SK-N-DZ (cell line): ENCODE results near the gene ELL.

ENCODE experiments used
- DNase-seq: peaks from one replicate; pipeline ENCODE4 v3.0.0-alpha.2; 2015; ENCODE audit warnings: low spot score

Gene ELL

DNA sequence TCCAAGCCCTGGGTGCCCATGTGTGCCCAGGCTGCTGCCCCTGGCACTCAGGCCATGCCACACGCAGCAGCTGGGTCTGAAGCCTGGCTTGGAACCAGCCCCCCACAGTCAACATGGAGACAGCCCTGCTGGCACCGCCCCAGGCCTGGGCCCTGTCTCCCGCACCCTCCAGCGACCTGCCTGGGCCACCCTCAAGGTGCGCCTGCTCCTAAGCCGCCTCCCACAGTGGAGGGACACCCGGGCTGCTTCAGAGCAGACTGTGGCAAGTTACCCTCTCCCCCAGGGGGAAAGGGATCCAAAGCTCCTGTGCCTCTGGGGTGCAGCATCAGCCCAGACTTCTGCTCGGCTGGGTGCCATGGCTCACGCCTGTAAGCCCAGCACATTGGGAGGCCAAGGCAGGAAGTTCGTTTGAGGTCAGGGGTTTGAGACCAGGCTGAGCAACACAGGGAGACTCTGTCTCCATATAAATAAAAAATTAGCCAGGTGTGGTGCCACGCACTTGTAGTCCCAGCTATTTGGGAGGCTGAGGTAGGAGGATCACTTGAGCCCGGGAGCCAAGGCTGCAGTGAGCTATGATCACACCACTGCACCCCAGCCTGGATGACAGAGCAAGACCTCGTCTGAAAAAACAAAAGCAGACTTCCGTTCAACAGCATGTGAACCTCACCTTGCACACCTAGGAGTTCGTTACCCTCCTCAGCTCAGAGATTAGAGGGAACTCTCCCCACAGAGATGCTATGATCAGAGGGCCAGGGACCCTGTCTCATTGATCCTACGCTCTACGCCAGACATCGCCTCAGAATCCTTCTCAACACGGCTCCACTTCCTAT is 15.6 kb downstream of the ELL start:
- no peak for DNase-seq

DNA sequence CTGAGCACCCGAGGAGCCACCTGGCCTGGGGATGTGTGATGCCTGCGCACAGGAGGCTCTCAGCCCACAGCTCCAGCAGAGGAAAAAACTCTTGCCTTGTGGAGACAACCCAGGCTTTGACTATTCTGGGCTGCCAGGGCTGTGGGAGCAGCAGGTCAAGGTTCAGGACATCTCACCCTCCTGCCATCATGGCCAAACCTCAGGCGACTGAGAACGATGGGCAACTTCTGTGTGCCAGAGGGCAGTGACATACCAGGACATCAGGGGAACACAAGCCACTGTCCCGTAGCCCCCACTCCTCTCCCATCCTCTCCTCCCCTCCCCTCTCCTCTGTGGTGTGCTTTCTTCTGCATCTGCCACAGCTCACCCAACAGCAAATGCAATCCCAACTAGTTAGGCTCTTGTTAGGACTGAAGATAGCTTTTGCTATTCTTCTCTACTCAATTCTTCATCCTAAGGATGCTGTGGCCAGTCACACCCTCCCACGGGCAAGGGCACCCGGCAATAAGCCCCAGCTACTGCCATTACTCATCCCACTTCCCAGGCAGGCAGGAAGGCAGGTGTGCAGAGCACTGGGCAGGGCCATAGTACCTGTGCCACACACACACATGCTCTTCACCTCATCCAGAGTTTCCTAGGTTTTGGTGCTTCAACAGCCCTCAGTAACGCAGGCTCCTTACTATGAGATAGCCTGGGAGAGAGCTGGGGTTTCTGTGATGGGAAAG is 16.8 kb downstream of the ELL start:
- DNase-seq: no peak

DNA sequence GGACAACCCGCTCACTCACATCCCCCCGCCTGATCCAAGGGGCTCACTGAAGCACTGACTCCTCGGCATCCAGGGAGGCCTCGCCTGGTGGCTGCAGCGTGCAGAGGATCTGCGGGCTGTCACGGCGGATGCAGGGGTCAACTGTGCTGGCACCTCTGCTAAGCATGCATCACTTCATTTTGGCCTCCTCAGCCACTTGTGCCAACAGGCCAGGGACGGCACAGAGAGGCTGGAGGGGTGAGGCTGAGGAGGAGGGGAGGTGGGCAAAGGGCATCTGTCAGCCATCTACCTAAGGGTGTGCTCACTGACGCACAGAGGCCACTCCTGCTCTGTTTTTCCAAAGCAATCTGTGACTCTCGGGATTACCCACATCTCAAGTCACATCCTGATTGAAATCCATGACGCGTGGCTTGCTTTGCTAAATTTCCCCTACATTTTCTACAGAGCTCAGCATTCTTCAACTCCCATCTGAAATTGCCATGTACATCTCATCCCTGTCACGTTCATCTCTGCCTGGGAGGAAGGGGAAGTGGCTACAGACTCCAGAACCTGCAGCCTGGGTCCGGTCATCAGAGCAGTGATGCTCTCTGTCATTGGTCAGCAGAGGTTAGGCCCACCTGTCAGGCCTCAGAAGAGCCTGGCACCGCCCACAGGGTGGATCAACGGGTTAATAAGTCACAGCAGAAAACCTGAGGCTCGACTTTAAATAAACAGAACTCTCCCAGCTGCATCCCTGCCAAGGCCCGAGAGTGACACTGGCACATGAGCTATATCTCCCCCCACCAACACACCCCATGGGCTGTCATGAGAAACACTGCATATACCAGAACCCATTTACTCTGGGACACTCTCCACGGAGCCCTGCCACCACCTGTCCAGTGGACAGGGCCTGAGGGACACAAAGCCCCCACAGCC is 17.6 kb downstream of the ELL start:
- no peak for DNase-seq

DNA sequence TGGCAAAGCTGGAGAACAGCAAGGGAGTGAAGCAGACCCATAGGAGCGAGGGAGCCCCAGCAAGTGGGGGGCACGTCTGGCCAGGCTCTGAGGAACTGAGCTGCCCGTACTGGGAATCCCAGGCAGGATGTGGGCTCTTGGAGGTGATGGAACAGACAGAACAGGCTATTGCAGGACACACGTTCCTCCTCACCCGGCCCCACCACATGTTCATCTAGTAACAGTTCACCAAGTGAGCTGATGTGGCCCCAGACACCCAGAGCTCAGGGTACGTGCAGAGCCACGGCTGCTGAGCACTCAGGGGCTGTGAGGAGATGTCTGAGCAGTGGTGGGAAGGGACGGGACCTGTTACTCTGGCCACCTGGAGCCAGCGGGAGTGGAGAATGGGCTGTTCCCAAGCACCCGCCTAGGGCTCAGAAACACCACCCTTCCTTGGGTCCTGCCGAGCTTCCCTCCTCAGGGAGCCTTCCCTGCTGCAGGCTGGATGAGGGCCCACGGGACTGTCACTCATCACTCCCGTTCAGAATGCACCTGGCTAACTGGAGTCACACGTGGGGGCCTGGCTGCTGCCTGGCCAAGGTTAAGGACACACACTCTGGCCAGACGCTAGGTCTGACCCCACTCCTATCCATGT is 18.4 kb downstream of the ELL start:
- DNase-seq: no peak

DNA sequence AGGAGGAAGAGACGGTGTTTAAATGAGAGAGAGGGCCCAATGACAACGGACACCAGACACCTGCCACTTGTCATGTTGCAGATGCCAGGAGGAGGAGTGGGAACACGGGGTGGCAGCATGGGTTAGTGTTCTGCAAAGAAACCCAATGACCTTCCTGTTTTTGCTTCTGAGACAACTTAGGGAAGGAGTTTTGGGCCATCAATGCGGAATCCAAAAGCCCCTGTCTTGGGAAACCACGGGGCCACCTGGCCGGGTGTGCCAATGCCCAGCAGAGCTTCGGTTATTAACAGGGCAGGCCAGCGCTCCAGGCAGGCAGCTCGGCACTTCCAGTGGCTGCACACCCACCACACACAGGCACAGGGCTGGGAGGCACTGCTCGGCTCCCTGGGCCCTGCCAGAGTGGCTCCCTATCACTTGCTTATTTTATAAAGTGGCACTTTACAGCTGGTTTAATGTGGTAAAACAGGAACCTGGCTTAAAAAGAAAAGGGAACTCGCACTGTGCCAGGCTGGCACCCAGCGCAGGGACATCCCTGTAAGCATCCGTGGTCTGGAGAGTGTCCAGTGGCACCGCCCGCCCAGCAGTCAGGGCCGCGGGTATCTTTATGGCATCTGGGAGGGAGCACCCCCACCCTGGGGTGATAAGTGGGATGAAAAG is 19.1 kb downstream of the ELL start:
- DNase-seq: no peak

DNA sequence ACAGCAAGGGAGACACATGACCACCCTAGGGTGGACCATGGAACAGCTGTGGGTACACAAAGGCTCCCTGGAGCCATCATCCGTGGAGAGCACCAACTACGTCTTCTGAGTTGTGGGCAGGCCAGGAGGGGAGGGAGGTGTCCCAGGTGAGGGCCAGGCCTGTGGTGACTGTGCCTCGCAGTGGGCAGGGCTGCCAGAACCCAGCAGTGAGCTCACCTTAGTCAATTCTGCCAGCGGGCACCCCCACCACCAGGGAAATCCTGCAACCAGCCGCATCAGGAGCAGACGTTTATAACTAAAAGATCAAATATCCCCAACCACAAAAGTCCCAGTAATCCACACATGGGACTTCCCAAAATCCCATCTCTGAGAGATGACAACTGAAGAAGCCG is 19.6 kb downstream of the ELL start:
- DNase-seq: no peak

DNA sequence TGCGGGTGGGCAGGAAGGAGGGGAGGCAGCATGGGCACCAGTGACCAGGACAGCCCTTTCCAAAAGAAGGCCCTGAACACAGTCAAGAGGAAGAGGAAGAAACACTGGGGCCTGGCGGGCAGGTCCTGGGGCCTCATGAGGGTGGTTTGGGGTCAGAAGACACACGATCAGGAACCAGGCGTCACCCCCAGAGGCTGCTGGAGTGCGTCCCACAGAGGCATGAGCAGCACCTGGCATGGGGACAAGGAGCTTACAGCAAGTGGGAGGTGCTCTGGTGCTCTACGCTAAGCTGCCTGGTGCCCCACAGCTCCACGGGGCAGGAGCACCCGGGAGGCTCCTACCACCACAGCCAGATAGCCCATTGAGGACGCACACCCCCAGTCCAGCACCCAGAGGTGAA is 20.0 kb downstream of the ELL start:
- DNase-seq: no peak

DNA sequence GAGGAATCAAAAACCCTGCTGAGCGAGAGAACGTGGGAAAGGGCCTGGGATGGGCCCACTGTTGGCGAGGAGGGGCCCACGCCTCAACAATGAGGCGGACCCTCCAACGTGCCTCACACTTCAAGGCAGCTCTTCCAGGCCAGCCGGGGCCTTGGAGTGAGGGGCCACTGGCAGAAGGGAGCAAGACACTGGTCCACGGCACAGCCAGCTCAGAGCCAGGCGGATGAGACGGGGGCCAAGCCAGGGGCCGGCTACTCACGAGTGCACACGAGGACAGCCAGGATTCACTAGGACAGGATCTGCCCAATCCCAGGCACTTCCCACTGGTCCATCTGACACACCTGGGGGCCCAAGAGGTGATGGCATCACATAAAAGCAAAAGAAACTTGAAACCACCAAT is 20.5 kb downstream of the ELL start:
- no peak for DNase-seq

DNA sequence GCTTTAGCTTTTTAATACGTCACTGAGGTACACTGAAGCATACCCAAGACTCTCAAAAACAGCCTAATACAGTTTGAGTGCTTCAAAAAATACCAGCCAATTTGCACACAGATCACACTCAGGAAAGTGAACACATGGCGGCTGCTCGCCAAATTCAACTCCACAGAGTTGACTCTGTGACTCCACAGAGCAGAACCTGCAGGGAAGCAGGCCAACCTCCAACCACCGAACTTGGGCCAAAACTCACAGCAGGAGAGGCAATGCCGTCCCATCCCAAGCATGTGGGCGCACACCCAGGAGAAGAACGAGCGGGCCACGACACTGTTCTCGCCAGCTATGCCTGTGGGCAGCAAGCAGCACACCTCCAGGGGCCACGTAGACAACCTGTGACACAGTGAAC is 21.1 kb downstream of the ELL start:
- DNase-seq: no peak

DNA sequence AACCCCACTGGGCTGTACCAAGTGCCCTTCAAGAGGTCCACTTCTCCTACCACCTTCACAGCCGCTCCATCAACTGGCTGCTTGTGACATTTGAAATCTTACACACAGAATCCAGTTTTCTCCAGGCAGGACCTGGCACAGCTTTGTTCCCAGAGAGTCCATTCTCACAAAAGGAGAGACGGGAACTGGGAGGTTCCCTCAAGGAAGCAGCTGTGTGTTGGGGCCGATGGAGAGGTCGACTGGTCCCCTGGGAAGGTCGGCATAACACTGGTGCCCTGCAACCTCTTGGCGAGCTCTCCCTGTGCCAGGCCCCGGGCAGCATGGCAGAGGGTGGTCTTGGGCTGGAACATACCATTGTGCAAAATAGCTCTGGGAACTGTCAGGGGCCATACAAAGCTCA is 21.5 kb downstream of the ELL start:
- no peak for DNase-seq

DNA sequence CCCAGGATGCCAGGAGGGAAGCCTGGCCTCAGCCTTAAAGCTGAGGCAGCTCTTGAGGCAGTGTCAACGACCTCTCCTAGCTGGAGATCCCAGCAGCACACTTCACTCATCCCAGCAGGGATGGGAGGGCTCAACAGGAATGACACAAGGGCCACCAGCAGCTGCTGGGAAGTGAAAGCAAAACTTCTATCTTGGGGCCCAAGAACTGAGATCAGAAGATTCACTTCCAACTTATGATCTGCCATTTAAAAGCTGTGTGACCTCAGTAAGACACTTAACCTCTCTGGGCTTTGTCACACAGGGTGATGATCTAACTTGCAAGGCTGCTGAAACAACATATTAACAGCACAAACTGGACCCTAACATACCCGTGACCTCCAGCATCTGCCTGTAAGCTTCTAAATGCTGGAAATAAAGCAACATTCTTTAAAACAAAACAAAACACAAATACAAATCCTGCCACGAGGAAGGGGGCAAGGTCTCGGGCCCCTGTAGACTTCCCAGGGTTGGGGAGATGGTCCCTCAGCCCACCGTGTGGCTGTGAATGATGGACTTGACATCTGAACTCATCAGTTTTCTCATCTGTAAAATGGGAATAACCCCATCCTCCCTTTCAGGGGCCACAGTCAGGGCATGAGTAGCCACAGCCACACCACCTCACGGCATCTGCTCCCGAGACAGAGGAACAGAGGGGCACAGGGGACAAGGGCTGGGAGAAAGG is 22.7 kb downstream of the ELL start:
- no peak for DNase-seq

DNA sequence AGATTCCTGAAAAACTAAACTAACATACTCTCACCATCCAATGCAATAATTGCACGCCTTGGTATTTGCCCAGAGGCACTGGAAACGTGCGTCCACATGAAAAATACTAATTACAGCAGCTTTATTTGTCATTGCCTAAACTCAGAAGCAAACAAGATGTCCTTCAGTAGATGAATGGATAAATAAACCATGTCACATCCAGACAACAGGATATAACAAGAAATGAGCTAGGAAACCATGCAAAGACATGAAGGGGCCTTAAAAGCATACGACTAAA is 25.0 kb downstream of the ELL start:
- DNase-seq: no peak

DNA sequence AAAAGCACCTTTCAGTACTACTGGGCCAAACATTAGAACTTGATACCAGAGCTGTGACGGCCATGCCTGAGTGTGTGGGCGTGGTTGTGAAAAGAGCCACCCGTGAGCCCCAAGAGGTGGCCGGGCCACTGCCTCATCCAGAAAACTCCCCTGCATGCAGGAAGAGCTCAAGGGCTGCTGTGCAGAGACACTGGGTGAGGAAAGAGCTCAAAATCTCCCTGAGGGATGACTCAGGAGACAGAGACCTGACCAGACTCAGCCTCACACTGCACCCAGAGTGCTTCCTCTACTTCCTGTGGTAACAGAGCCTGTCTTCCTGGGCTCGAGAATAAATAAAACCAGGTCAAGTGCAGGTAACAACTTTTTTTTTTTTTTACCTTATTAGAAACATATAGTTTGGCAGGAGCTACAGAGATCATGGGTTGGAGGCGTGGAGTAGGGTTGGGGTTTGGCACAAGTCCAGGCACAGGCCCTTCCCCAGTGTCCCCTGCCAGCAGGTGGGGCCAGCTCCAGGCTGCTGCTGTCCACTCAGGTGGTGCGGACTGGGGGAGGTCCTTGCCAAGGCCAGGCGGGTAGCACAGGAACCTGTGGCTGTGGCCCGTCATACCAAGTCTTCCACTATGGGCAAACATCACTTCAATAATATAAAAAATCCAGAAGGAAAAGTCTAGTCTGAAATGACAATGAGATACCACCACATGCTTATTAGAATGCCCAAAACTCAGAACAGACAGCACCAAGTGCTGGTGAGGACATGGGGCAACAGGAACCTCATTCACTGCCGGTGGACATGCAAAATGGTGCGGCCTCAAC is 25.5 kb downstream of the ELL start:
- DNase-seq: no peak

DNA sequence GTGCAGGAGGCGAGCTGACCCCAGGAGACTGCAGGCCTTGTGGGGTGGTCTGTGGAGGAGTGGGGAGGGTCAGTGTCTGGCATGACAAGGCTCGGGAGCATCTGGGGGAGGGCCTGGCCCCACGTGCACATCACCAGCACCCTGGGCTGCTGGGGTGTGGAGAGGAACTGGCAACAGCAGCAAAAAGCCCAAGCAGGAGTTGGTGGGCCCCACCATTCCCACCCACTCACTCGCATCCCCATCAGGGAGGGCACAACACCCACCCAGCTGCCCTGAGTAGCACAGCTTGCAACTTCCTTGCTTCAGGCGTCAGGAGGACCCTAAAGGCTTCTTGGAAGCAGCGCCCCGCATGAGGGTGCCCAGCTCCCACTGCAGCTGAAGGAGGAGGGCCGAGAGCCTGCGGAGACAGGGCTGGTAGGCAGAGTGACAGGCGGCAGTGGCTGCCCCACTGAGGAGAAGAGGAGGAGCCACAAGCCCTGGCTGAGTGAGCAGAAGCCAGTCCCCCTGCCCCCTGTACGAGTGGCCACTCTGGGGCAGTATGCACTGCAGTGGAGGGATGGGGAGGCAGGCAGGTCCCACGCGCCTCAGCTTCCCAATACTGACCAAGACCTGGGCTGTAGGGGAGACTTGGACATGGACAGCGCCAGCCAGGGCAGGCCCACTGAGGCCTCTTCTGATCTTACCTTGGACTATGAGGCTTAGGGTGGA is 26.5 kb downstream of the ELL start:
- no peak for DNase-seq

DNA sequence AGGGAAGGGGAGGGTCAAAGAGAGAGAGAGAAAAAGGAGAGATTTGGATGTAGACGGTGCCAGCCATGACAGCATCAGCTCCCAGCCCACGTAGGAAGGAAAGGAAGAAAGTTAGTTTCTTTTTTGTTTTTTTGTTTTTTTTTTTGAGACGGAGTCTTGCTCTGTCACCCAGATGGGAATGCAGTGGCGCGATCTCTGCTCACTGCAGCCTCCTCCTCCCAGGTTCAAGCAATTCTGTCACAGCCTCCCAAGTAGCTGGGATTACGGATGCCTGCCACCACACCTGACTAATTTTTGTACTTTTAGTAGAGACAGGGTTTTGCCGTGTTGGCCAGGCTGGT is 27.6 kb downstream of the ELL start:
- no peak for DNase-seq

DNA sequence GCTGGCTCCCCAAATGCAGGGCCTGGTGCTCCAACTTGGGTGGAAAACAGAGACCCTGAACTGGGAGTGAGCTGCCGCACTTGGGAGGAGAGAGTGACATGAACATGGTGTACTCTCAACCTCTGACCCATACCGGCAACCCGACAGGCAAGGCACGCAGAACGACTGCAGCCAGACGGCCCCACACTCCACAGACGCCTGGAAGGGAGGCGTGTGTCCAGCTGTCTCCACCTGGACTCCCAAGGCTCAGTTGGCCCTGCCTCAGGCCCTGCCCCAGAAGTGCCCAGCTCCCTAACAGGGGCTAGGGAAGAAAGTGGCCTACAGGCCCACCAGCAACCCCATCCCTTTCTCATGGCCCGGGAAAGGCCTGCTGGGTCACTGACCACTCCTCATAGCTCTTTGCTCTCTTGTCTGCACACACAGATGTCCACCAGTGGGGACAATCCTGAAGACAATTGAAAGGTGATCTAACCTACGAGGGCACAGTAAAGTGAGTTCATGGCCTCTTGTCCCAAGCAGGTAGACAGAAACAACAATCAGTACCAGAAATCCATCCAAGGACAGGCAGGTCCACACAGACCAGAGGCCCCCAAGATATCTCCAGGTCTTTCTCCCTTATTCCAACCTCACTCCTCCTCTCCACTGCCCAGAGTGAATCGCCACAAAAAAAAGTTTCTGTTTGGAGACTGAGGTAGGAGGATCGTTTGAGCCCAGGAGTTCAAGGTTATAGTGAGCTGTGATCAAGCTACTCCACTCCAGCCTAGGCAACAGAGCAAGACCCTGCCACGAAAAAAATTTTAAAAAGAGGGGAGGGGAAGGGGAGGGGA is 28.2 kb downstream of the ELL start:
- DNase-seq: no peak

DNA sequence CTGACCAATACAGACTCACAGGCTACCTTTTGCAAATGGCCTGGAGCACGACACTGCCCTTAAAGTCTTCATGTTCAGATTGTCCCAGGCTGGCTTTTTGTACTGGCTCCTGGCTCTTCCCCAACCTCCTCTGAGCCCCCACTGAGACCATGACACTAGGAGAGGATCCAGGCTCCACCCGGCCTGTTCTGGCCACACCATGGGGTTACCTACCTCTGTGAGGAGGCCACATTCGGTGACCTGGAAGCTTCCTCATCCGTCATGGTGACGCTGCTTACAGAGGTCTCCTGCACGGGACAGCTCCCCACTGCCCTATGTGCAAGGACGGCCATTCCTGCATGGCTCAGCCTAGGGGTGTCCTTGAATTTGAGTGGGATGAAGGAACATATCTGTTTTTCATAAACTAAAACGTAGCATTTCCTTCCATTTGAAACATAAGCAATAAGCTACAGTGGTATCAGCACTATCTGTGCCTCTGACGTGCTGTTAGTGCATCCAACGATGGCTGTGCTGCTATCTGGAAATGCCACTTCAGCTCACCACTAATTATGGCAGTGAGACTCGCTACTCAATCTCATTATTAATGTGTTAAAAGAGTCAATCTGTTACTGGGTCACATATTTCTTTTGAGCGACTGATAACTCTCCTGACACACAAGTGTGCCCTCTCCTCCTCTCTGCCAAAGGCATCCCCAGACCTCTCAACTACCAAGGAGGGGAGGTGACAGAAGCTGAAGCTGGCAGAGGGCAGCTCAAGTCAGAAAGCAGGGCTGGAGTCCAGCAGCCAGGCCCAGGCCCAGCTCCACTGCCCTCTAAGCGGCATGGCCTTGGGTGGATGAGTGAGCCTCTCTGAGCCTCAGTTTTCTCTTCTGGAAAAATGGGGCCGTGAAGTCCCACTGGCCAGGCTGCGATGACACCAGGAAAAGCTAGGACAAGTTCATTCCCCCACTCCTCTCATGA is 29.6 kb downstream of the ELL start:
- DNase-seq: no peak
